Transverse colon (tissue), 4 donors: Measurements from ENCODE around the gene COQ10B. TPM values are rescaled to one million over a fixed set of nuclear protein-coding genes. Genes with fewer than 3 reads are reported as not detected.
"Not testable (repeated sequence)": the region's sequence is repeated elsewhere in the genome, so short reads cannot be mapped to it uniquely, and the experiment has no call there.

Experiments used
- DNase-seq: peaks from one replicate; pipeline ENCODE4 v3.0.0-alpha.2; 2019
- H3K27ac ChIP-seq, 4 donors: fragments of 200-600 bp; sonication (generic); 2 replicates each; pipeline ENCODE4 v1.5.1; 2016 to 2018; ENCODE audit warnings: inconsistent platforms in 4 of 4
- H3K27me3 ChIP-seq: fragments of 200-600 bp; sonication (generic); 2 replicates; pipeline ENCODE4 v1.5.1; 2017; ENCODE audit warnings: inconsistent platforms
- H3K36me3 ChIP-seq, 4 donors: fragments of 200-600 bp; sonication (generic); 2 replicates each; pipeline ENCODE4 v1.5.1; 2017 to 2019; ENCODE audit warnings: inconsistent platforms in 4 of 4
- H3K4me1 ChIP-seq, 4 donors: fragments of 200-600 bp; sonication (generic); 2 replicates each; pipeline ENCODE4 v1.5.1; 2017 to 2020; ENCODE audit warnings: inconsistent platforms in 4 of 4
- H3K4me3 ChIP-seq, 4 donors: fragments of 200-600 bp; sonication (generic); 1 replicate in 1 of 4; 2 replicates in 3 of 4; pipeline versions ENCODE4 v1.5.1 to v1.6.1; 2017 to 2019; ENCODE audit warnings: inconsistent platforms in 4 of 4
- H3K9me3 ChIP-seq, 2 donors: fragments of 200-600 bp; sonication (generic); 2 replicates each; pipeline ENCODE4 v1.5.1; 2017 to 2019; ENCODE audit warnings: inconsistent platforms in 2 of 2
- EP300 ChIP-seq: sonication (generic); formaldehyde crosslinking; IDR thresholded peaks from one replicate; pipeline ENCODE4 v1.6.1; 2017; ENCODE audit warnings: antibody characterized with exemption, low read depth
- POLR2A ChIP-seq: fragments of 450-650 bp; IDR thresholded peaks from one replicate; pipeline ENCODE4 v1.6.1; 2016; ENCODE audit warnings: antibody characterized with exemption, mild to moderate bottlenecking, moderate library complexity
- POLR2AphosphoS5 ChIP-seq, 3 donors: sonication (generic); formaldehyde crosslinking; IDR thresholded peaks; one replicate each; pipeline ENCODE4 v1.6.1; 2016; ENCODE audit warnings: antibody characterized with exemption in 3 of 3
- WGBS, 2 donors: methylation state at CpG; one replicate each; pipeline ENCODE4 v1.1.5; 2018; ENCODE audit warnings: low coverage in 1 of 2; 5-methylcytosine and 5-hydroxymethylcytosine counted together
- in situ Hi-C, 4 donors: fragments of 200-750 bp; cut with MboI; loops; one replicate each; pipeline versions ENCODE4 v1.15.0 to v1.15.1; 2017; ENCODE audit warnings: low sequenced_read_pairs in 3 of 4, low pct_ligation_motif_present in 1 of 4, low pct_unique_long_range_greater_than_20kb in 1 of 4
- intact Hi-C: fragments of 100-400 bp; cut with DNase I; formaldehyde crosslinking; loops from one replicate; pipeline ENCODE4 v1.15.1; 2023; ENCODE audit warnings: low total_unique reads
- total RNA-seq, 4 donors: library from RNA; depleted of rRNA; stranded (reverse); fragments of >200 nt; gene quantifications; one replicate each; pipeline ENCODE4 v1.1.0, GENCODE V29; 2016
- TF ChIP-seq, protein P1 (sequence below), 5 experiments: fragments of 200-600 bp in 3 of 5; fragments of 450-650 bp in 2 of 5; sonication (generic) in 3 of 5; IDR thresholded peaks; 1 replicate in 2 of 5; 2 replicates in 3 of 5; pipeline ENCODE4 v1.5.1; 2016 to 2017; ENCODE audit warnings: antibody characterized with exemption in 5 of 5, inconsistent platforms in 3 of 5, mild to moderate bottlenecking in 2 of 5, moderate library complexity in 1 of 5

COQ10B gene
- total RNA-seq, 4 donors from 2014 or later: 10.1 to 80.8 (median 30.7) TPM

DNA sequence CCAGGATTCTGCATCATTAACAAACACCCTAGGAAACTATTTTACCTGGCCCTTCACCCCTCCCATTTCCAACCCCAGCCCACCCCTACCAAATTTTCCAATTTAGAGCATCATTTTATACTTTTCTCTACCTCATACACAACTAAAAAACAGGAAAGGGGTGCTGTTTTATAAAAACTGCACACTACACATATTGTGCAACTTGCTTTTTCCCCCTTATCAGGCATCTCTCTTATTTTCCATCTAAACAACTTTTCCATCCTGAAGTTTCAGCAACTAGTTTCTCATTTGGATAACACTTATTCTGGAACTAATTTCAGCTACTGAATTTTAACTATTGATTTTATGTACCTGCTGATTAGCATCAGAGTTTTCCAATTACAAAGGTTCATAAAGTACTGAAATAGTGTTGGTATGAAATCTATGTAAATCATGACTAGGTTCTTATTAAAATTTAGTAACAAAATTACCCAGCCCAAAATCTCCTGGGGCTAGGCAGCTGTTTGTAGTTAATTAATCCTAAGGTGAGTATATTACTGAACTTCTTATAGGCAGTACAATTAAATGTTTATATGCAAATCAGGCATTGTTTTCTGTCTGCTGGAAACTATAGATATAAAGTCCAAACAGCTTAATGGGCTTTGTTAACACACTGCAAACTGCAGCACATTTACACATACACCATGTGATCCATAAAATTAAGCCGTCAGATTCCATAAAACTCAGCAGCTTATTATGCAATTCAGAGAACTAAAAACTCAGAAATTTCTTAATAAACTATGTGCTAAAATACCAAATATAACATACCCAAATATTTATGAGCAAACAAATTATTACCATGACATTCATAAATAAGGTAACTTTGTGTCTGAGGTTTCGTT lies 26.4 kb upstream of the COQ10B start:
- Histone ChIP-seq H3K27me3 (no peaks in the 10 kb centered on the region), H3K4me3 (no peak overlapping the region), H3K27ac (no peak overlapping the region), H3K36me3 (peaks cover 0 to 14% (median 0%) of the 10 kb centered on the region in 4 donors), H3K9me3 (no peaks in the 10 kb centered on the region), H3K4me1 (peaks cover 19 to 82% (median 56%) of the 10 kb centered on the region in 4 donors)
- in situ Hi-C loops: no loop called here
- no peak for DNase-seq
- WGBS, 2 donors: 37 to 47% methylated on average over 2 of the region's 2 CpGs
- intact Hi-C loops: no loop called here
- TF ChIP-seq POLR2A (no peak), POLR2AphosphoS5 (IDR thresholded peaks at IDR 0.05) (no peak), EP300 (no peak)
- TF ChIP-seq, protein P1, sequence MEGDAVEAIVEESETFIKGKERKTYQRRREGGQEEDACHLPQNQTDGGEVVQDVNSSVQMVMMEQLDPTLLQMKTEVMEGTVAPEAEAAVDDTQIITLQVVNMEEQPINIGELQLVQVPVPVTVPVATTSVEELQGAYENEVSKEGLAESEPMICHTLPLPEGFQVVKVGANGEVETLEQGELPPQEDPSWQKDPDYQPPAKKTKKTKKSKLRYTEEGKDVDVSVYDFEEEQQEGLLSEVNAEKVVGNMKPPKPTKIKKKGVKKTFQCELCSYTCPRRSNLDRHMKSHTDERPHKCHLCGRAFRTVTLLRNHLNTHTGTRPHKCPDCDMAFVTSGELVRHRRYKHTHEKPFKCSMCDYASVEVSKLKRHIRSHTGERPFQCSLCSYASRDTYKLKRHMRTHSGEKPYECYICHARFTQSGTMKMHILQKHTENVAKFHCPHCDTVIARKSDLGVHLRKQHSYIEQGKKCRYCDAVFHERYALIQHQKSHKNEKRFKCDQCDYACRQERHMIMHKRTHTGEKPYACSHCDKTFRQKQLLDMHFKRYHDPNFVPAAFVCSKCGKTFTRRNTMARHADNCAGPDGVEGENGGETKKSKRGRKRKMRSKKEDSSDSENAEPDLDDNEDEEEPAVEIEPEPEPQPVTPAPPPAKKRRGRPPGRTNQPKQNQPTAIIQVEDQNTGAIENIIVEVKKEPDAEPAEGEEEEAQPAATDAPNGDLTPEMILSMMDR (IDR thresholded peaks at IDR 0.05): no peak

DNA sequence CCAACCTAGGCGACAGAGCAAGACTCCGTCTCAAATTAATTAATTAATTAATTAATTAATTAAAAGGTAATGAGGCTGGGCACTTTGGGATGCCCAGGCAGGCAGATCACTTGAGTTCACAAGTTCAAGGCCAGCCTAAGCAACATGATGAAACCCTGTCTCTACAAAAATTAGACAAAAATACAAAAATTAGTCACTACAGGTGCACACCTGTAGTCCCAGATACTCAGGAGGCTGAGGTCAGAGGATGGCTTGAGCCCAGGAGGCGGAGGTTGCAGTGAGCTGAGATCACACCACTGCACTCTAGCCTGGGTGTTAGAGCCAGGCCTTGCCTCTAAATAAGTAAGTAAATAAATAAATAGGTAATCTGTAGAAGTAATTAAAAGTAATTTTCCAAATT lies 25.4 kb upstream of the COQ10B start:
- intact Hi-C loops: no loop called here
- Histone ChIP-seq H3K36me3 (peaks cover 0 to 7% (median 0%) of the 10 kb centered on the region in 4 donors), H3K27me3 (no peaks in the 10 kb centered on the region), H3K9me3 (no peaks in the 10 kb centered on the region), H3K4me1 (peaks cover 28 to 89% (median 66%) of the 10 kb centered on the region in 4 donors), H3K27ac (no peak overlapping the region), H3K4me3 (no peak overlapping the region)
- TF ChIP-seq POLR2A (no peak), POLR2AphosphoS5 (IDR thresholded peaks at IDR 0.05) (no peak), EP300 (no peak)
- TF ChIP-seq, protein P1 (IDR thresholded peaks at IDR 0.05): no peak
- DNase-seq: no peak
- 93 to 94% methylated on average over 3 of the region's 3 CpGs for WGBS, 2 donors
- in situ Hi-C loops: no loop called here

DNA sequence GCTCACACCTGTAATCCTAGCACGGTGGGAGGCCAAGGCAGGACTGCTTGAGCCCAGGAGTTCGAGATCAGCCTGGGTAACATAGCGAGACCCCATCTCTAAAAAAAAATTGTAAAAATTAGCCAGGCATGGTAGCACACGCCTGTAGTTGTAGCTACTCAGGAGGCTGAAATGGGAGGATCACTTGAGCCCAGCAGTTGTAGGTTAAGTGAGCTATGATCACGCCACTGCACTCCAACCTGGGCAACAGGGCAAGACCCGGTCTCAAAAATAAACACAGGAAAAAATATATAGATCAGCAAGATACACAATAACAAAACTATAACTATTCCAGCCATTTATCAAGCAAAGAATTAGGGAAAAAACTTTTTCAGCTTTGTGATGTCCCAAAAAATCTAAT lies 21.5 kb upstream of the COQ10B start:
- H3K27ac ChIP-seq: no peak overlapping the region
- in situ Hi-C loops (loop anchor here in 1 of 4 donors (10.0 kb wide), 1 partner anchor 63 kb away; the partner anchor contains the start of gene HSPD1), intact Hi-C loops (no loop called here)
- TF ChIP-seq POLR2A: no peak
- no peaks in the 10 kb centered on the region for H3K27me3 ChIP-seq
- WGBS, 2 donors: 62 to 67% methylated on average over 6 of the region's 6 CpGs
- no peaks in the 10 kb centered on the region for H3K36me3 ChIP-seq
- H3K4me3 ChIP-seq: peak overlapping the region in 1 of 4 donors; percentile 11
- no peaks in the 10 kb centered on the region for H3K9me3 ChIP-seq
- no peak for DNase-seq
- peaks cover 29 to 78% (median 59%) of the 10 kb centered on the region in 4 donors for H3K4me1 ChIP-seq

DNA sequence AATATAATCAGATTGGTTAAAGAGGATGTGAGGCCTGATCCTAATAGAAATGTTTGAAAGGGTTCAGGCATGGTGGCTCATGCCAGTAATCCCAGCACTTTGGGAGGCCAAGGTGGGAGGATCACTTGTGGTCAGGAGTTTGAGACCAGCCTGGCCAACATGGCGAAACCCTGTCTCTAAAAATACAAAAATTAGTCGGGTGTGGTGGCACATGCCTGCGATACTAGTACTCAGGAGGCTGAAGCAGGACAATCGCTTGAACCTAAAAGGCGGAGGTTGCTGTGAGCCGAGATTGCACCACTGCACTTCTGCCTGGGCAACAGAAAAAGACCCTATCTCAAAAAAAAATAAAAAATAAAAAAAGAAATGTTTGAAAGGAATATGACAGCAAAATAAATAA lies 20.8 kb upstream of the COQ10B start:
- DNase-seq, H3K9me3 ChIP-seq, H3K27ac ChIP-seq, H3K27me3 ChIP-seq, H3K36me3 ChIP-seq, intact Hi-C loops: not testable (repeated sequence)
- in situ Hi-C loops: loop anchor here in 1 of 4 donors (10.0 kb wide), 1 partner anchor 62 kb away; the partner anchor contains the start of gene HSPD1
- Histone ChIP-seq H3K4me1 (peaks cover 24 to 71% (median 52%) of the 10 kb centered on the region in 4 donors), H3K4me3 (peak overlapping the region in 1 of 4 donors; percentile 97)
- 60% methylated on average over 6 of the region's 6 CpGs; no CpG with 5 or more reads in 1 of the 2 donors for WGBS, 2 donors

DNA sequence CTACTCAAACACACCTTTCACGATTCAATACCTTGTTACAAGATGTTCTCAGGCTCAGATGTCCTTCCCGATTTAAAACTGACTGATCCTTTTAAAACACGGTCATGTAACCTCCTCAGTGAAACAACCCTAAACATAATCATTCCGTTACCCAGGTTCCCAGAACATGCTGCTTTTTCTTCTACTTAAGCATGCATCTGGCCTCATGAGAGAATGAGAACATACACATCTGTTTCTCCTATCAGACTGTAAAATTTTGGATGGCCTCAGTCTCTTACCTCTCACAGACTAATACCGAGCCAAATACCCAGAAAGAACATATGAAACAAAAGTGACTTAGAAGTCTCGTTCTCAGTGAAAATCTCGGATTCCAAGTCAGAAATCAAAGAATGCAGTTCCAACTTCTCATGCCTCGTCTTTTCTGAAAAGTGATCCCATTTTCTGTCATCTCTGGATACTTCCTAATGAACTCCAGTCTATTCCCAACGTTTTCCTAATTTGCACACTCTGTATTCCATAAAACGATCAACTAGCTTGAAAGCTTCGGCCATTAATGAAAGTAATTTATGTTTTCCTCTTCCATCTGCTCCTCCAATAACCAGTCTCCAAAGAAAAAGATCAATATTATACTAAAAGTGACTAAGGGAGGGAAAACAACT lies 19.4 kb upstream of the COQ10B start:
- 0% methylated on average over 5 to 11 of the region's 11 CpGs for WGBS, 2 donors
- H3K27ac ChIP-seq: peak overlapping the region; percentile 94 to 99 (median 98)
- no peaks in the 10 kb centered on the region for H3K9me3 ChIP-seq
- H3K4me3 ChIP-seq: peak overlapping the region; percentile 77 to 97 (median 84)
- peaks cover 24 to 58% (median 39%) of the 10 kb centered on the region in 4 donors for H3K4me1 ChIP-seq
- intact Hi-C loops: loop anchor here (2.0 kb wide), 1 partner anchor 65 kb away; the partner anchor contains the start of gene HSPD1
- H3K36me3 ChIP-seq: no peaks in the 10 kb centered on the region
- no peak for TF ChIP-seq EP300
- TF ChIP-seq POLR2AphosphoS5 (IDR thresholded peaks at IDR 0.05): no peak
- TF ChIP-seq, protein P1 (IDR thresholded peaks at IDR 0.05): no peak
- TF ChIP-seq POLR2A: no peak
- H3K27me3 ChIP-seq: no peaks in the 10 kb centered on the region
- in situ Hi-C loops: loop anchor here in 1 of 4 donors (10.0 kb wide), 1 partner anchor 61 kb away; the partner anchor contains the start of gene HSPD1
- DNase-seq: no peak
